PFSK-1 (cell line): ENCODE measurements around the gene TLNRD1.

Experiments used
- FOXP2 ChIP-seq: optimal IDR thresholded peaks from 2 replicates; pipeline ENCODE3; 2011; ENCODE audit warnings: borderline replicate concordance, control low read depth, inconsistent platforms; ENCODE audit not compliant: insufficient read depth; ENCODE audit errors: extremely low read length, extremely low read depth
- POLR2AphosphoS5 ChIP-seq: IDR thresholded peaks from 2 replicates; pipeline ENCODE4 v1.6.1; 2012; ENCODE audit warnings: low read depth, mild to moderate bottlenecking, control low read depth, low read length, moderate library complexity
- REST ChIP-seq, 2 experiments: IDR thresholded peaks; 2 replicates each; pipeline versions ENCODE4 v1.6.1 to v1.8.0; 2011 to 2012; ENCODE audit warnings: low read depth in 2 of 2, low read length in 2 of 2, control low read depth in 1 of 2, inconsistent platforms in 1 of 2, mild to moderate bottlenecking in 1 of 2, moderate library complexity in 1 of 2; ENCODE audit not compliant: insufficient read depth in 1 of 2
- SIN3A ChIP-seq: IDR thresholded peaks from 2 replicates; pipeline ENCODE4 v1.6.1; 2012; ENCODE audit warnings: mild to moderate bottlenecking, low read length, moderate library complexity, borderline replicate concordance; ENCODE audit not compliant: insufficient read depth
- TAF1 ChIP-seq: IDR thresholded peaks from 2 replicates; pipeline ENCODE4 v1.6.1; 2012; ENCODE audit warnings: low read length, control low read depth, borderline replicate concordance; ENCODE audit not compliant: insufficient read depth

The TLNRD1 gene

GRCh38 chr15:81016489-81017068 lies 15.9 kb downstream of the TLNRD1 start:
- TF ChIP-seq SIN3A (no peak), REST (IDR thresholded peaks at IDR 0.05; ENCODE audit: insufficient read depth in 1 of 2, low read depth in 2 of 2, low read length in 2 of 2) (no peak), TAF1 (no peak), POLR2AphosphoS5 (no peak), FOXP2 (no peak)

GRCh38 chr15:81018197-81018596 lies 17.5 kb downstream of the TLNRD1 start:
- TF ChIP-seq TAF1: no peak
- TF ChIP-seq REST (IDR thresholded peaks at IDR 0.05; ENCODE audit: insufficient read depth in 1 of 2, low read depth in 2 of 2, low read length in 2 of 2): no peak
- no peak for TF ChIP-seq POLR2AphosphoS5
- TF ChIP-seq FOXP2: no peak
- no peak for TF ChIP-seq SIN3A

- TF ChIP-seq POLR2AphosphoS5 (no peak), REST (IDR thresholded peaks at IDR 0.05; ENCODE audit: insufficient read depth in 1 of 2, low read depth in 2 of 2, low read length in 2 of 2) (no peak), SIN3A (no peak), TAF1 (no peak), FOXP2 (no peak)
These were observed 20.6 kb downstream of the TLNRD1 start for GRCh38 chr15:81021321-81021720.

GRCh38 chr15:81023483-81024264 lies 23.0 kb downstream of the TLNRD1 start:
- TF ChIP-seq REST (IDR thresholded peaks at IDR 0.05; ENCODE audit: insufficient read depth in 1 of 2, low read depth in 2 of 2, low read length in 2 of 2): no peak
- TF ChIP-seq TAF1: no peak
- no peak for TF ChIP-seq SIN3A
- no peak for TF ChIP-seq FOXP2
- TF ChIP-seq POLR2AphosphoS5: no peak

GRCh38 chr15:81024265-81024872 lies 23.6 kb downstream of the TLNRD1 start:
- no peak for TF ChIP-seq REST (IDR thresholded peaks at IDR 0.05; ENCODE audit: insufficient read depth in 1 of 2, low read depth in 2 of 2, low read length in 2 of 2)
- TF ChIP-seq TAF1: peak; percentile 47; the same call in 1 of the 2 replicates
- peak; percentile 45; the same call in 1 of the 2 replicates for TF ChIP-seq POLR2AphosphoS5
